PFSK-1 (cell line): ENCODE results near the gene STAB1.

ENCODE experiments used
- FOXP2 ChIP-seq: optimal IDR thresholded peaks from 2 replicates; pipeline ENCODE3; 2011; ENCODE audit warnings: borderline replicate concordance, control low read depth, inconsistent platforms; ENCODE audit not compliant: insufficient read depth; ENCODE audit errors: extremely low read length, extremely low read depth
- POLR2AphosphoS5 ChIP-seq: IDR thresholded peaks from 2 replicates; pipeline ENCODE4 v1.6.1; 2012; ENCODE audit warnings: low read depth, mild to moderate bottlenecking, control low read depth, low read length, moderate library complexity
- REST ChIP-seq, 2 experiments: IDR thresholded peaks; 2 replicates each; pipeline versions ENCODE4 v1.6.1 to v1.8.0; 2011 to 2012; ENCODE audit warnings: low read depth in 2 of 2, low read length in 2 of 2, control low read depth in 1 of 2, inconsistent platforms in 1 of 2, mild to moderate bottlenecking in 1 of 2, moderate library complexity in 1 of 2; ENCODE audit not compliant: insufficient read depth in 1 of 2
- SIN3A ChIP-seq: IDR thresholded peaks from 2 replicates; pipeline ENCODE4 v1.6.1; 2012; ENCODE audit warnings: mild to moderate bottlenecking, low read length, moderate library complexity, borderline replicate concordance; ENCODE audit not compliant: insufficient read depth
- TAF1 ChIP-seq: IDR thresholded peaks from 2 replicates; pipeline ENCODE4 v1.6.1; 2012; ENCODE audit warnings: low read length, control low read depth, borderline replicate concordance; ENCODE audit not compliant: insufficient read depth

Gene STAB1

DNA sequence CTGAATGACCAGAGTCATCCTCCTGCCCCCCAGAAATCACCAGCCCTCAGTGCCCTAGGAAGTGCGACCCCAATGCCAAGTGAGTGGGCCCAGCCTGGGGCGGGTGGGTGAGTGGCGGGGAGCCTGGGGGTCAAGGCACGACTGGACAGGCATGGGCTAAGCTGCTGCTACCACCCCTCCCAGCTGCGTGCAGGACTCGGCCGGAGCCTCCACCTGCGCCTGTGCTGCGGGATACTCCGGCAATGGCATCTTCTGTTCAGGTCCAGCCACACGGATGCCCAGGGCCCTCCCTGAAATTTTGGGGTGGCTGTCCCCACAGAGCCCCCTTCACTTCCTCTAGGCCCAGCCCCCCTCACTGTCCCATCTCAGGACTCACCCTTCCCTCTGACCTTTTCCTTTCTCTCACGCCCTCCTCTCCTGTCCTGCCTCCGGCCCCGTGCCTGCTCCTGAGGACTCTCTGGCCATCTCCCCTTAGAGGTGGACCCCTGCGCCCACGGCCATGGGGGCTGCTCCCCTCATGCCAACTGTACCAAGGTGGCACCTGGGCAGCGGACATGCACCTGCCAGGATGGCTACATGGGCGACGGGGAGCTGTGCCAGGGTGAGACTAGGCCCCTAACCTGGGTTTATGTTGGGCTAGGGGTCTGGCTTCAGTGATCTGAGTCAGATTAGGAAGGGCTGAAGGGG is 21.5 kb downstream of the STAB1 start:
- TF ChIP-seq SIN3A: no peak
- TF ChIP-seq FOXP2: no peak
- TF ChIP-seq TAF1: no peak
- TF ChIP-seq POLR2AphosphoS5: no peak
- TF ChIP-seq REST (IDR thresholded peaks at IDR 0.05; ENCODE audit: insufficient read depth in 1 of 2, low read depth in 2 of 2, low read length in 2 of 2): no peak

GRCh38 chr3:52517796-52518722 is 22.9 kb downstream of the STAB1 start:
- no peak for TF ChIP-seq REST (IDR thresholded peaks at IDR 0.05; ENCODE audit: insufficient read depth in 1 of 2, low read depth in 2 of 2, low read length in 2 of 2)
- TF ChIP-seq TAF1: no peak

DNA sequence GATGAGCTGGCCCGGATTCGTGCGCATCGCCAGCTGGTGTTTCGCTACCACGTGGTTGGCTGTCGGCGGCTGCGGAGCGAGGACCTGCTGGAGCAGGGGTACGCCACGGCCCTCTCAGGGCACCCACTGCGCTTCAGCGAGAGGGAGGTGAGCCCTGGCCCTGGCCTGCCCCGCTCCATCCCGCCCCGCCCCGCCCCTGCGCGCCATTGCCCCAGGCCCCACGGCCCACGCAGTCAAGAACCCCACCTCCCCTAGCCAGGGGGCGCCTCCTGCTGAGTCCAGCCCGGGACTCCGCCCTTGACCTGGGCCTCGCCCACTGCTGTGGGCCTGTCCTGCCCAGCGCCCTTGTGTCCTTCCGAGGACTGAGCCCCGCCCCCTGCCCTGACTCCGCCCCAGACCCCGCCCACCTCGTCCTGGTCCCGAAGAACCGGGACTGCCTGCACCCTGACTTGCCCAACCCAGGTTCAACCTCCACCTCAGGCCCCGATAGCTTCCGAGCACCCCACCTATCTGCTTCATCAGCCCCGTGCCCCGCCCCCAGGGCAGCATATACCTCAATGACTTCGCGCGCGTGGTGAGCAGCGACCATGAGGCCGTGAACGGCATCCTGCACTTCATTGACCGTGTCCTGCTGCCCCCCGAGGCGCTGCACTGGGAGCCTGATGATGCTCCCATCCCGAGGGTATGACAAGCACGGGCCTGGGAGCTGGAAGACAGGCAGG is 23.7 kb downstream of the STAB1 start:
- TF ChIP-seq REST (IDR thresholded peaks at IDR 0.05; ENCODE audit: insufficient read depth in 1 of 2, low read depth in 2 of 2, low read length in 2 of 2) (no peak), FOXP2 (no peak), POLR2AphosphoS5 (no peak), SIN3A (no peak), TAF1 (no peak)

GRCh38 chr3:52519445-52520140 is 24.5 kb downstream of the STAB1 start:
- TF ChIP-seq REST (IDR thresholded peaks at IDR 0.05; ENCODE audit: insufficient read depth in 1 of 2, low read depth in 2 of 2, low read length in 2 of 2): no peak
- no peak for TF ChIP-seq TAF1
- TF ChIP-seq FOXP2: no peak
- no peak for TF ChIP-seq POLR2AphosphoS5
- no peak for TF ChIP-seq SIN3A
